ENCODE data around the gene GAPVD1. TPM values are rescaled to one million over a fixed set of nuclear protein-coding genes. Genes with fewer than 3 reads are reported as not detected.

Gene GAPVD1
- total RNA-seq, 1 experiment from 2014 or later, result 53.1 TPM

DNA sequence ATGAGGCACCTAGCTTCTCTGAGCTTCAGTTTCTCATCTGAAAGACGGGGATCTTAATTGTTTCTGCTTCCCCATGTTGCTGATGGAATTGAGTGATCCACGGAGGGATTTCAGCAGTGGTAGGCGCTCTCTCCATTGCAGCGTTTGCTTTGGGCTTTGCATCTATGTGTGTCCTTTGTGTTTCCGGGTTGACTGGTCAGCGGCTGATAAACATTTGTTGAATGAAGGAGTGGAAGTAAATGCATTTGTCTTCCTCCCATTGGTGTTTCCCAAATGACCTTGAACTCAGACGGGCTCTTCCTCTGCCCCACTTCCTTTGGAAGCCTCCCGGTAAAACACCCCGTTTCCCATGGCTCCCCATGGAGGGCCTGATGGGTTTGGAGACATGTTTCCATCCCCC is 117.2 kb downstream of the GAPVD1 start:
- CTCF ChIA-PET, result interaction anchor here (1.6 kb wide), 1 partner anchor 24 kb away, joined by 4 read pairs; no protein-coding TSS in a partner anchor
- RAD21 ChIA-PET (ENCODE audit: low non-redundant PET in 1 of 2, low total read pairs in 2 of 2, uncharacterized antibody in 2 of 2, unreplicated experiment in 2 of 2), result no interaction called here
- Histone ChIP-seq H3K9me2 (ENCODE audit: insufficient read depth) (no peaks in the 10 kb centered on the region), H3K9ac (ENCODE audit: low read length) (no peak overlapping the region), H3K4me1 (ENCODE audit: control insufficient read depth in 1 of 2, insufficient read depth in 2 of 2, low read length in 2 of 2) (peaks cover 0 to 8% of the 10 kb centered on the region in 2 experiments; a peak in 1 of 4 replicates), H3K27me3 (ENCODE audit: insufficient read depth, low read length) (no peaks in the 10 kb centered on the region), H3K4me3 (replicated peaks in 1 of 2; ENCODE audit: low read depth in 1 of 2, low read length in 2 of 2) (no peak overlapping the region), H2AFZ (ENCODE audit: low read depth, low read length, poor library complexity, severe bottlenecking) (no peak overlapping the region), H3K27ac (ENCODE audit: low read depth, low read length) (no peak overlapping the region), H3K4me2 (ENCODE audit: low read length) (no peak overlapping the region), H3K36me3 (ENCODE audit: control insufficient read depth in 1 of 2, insufficient read depth in 2 of 2, low read length in 2 of 2) (no peaks in the 10 kb centered on the region), H4K20me1 (ENCODE audit: insufficient read depth) (no peaks in the 10 kb centered on the region), H3K79me2 (ENCODE audit: insufficient read depth, low read length) (no peaks in the 10 kb centered on the region), H3K9me3 (ENCODE audit: control insufficient read depth in 1 of 2, insufficient read depth in 1 of 2, low read depth in 1 of 2, low read length in 2 of 2) (no peaks in the 10 kb centered on the region)
- ATAC-seq (no peak), DNase-seq (ENCODE audit: low read depth, low spot score) (no peak)
- intact Hi-C loops (cut with micrococcal nuclease), result no loop called here
- BruUV-seq (replicated peaks), result no TSS peak
- TF ChIP-seq POLR2AphosphoS5 (IDR thresholded peaks at IDR 0.05; ENCODE audit: low read depth, low read length) (no peak), YY1 (IDR thresholded peaks at IDR 0.05; ENCODE audit: extremely low read depth, insufficient replicate concordance, low read depth, low read length) (no peak), JUND (IDR thresholded peaks at IDR 0.05) (no peak), EZH2 (IDR thresholded peaks at IDR 0.05) (no peak), ZNF274 (IDR thresholded peaks at IDR 0.05; ENCODE audit: low read depth, low read length) (no peak)
- TF ChIP-seq, protein P1, sequence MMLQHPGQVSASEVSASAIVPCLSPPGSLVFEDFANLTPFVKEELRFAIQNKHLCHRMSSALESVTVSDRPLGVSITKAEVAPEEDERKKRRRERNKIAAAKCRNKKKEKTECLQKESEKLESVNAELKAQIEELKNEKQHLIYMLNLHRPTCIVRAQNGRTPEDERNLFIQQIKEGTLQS (IDR thresholded peaks at IDR 0.05), result no peak
- POLR2A ChIA-PET, result interaction anchor here (0.5 kb wide), 1 partner anchor 133 kb away, joined by 3 read pairs; no protein-coding TSS in a partner anchor

DNA sequence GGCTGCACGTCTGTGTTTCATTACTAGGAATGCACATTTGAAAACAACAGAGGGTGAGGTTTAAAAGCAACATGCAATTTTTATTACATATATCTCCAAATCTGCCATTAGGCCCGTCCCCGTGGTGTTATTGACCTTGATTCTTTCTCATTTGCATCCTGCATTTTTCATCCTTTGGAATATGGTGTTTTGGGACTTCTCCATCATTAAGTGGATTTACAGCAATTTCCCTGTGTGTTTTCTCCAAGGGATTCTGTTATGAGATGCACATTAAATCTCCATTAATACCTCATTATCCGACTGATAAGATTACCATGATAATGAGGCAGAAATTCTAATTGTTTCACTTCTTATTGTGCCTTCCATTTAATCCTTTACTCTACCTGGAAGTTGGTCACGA is 117.6 kb downstream of the GAPVD1 start:
- H4K20me1 ChIP-seq (ENCODE audit: insufficient read depth), result no peaks in the 10 kb centered on the region
- RAD21 ChIA-PET (ENCODE audit: low non-redundant PET in 1 of 2, low total read pairs in 2 of 2, uncharacterized antibody in 2 of 2, unreplicated experiment in 2 of 2), result no interaction called here
- H3K4me3 ChIP-seq (replicated peaks in 1 of 2; ENCODE audit: low read depth in 1 of 2, low read length in 2 of 2), result no peak overlapping the region
- H2AFZ ChIP-seq (ENCODE audit: low read depth, low read length, poor library complexity, severe bottlenecking), result no peak overlapping the region
- H3K79me2 ChIP-seq (ENCODE audit: insufficient read depth, low read length), result no peaks in the 10 kb centered on the region
- no peaks in the 10 kb centered on the region for H3K9me3 ChIP-seq (ENCODE audit: control insufficient read depth in 1 of 2, insufficient read depth in 1 of 2, low read depth in 1 of 2, low read length in 2 of 2)
- peaks cover 0 to 6% of the 10 kb centered on the region in 2 experiments; a peak in 1 of 4 replicates for H3K4me1 ChIP-seq (ENCODE audit: control insufficient read depth in 1 of 2, insufficient read depth in 2 of 2, low read length in 2 of 2)
- no peak overlapping the region for H3K4me2 ChIP-seq (ENCODE audit: low read length)
- H3K27me3 ChIP-seq (ENCODE audit: insufficient read depth, low read length), result no peaks in the 10 kb centered on the region
- CTCF ChIA-PET, result interaction anchor here (1.6 kb wide), 1 partner anchor 24 kb away, joined by 4 read pairs; no protein-coding TSS in a partner anchor
- no peaks in the 10 kb centered on the region for H3K36me3 ChIP-seq (ENCODE audit: control insufficient read depth in 1 of 2, insufficient read depth in 2 of 2, low read length in 2 of 2)
- BruUV-seq (replicated peaks), result no TSS peak
- H3K9me2 ChIP-seq (ENCODE audit: insufficient read depth), result no peaks in the 10 kb centered on the region
- no peak for TF ChIP-seq JUND (IDR thresholded peaks at IDR 0.05)
- TF ChIP-seq POLR2A (IDR thresholded peaks at IDR 0.05; ENCODE audit: borderline replicate concordance, extremely low read depth, insufficient read depth, insufficient read length), result no peak
- TF ChIP-seq, protein P2, sequence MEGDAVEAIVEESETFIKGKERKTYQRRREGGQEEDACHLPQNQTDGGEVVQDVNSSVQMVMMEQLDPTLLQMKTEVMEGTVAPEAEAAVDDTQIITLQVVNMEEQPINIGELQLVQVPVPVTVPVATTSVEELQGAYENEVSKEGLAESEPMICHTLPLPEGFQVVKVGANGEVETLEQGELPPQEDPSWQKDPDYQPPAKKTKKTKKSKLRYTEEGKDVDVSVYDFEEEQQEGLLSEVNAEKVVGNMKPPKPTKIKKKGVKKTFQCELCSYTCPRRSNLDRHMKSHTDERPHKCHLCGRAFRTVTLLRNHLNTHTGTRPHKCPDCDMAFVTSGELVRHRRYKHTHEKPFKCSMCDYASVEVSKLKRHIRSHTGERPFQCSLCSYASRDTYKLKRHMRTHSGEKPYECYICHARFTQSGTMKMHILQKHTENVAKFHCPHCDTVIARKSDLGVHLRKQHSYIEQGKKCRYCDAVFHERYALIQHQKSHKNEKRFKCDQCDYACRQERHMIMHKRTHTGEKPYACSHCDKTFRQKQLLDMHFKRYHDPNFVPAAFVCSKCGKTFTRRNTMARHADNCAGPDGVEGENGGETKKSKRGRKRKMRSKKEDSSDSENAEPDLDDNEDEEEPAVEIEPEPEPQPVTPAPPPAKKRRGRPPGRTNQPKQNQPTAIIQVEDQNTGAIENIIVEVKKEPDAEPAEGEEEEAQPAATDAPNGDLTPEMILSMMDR (IDR thresholded peaks at IDR 0.05 in 2 of 3, conservative IDR thresholded peaks at IDR 0.05 in 1 of 3; ENCODE audit: borderline replicate concordance in 1 of 3, insufficient read depth in 1 of 3, low read depth in 2 of 3, low read length in 2 of 3), result no peak
- TF ChIP-seq, protein P1 (IDR thresholded peaks at IDR 0.05), result no peak
- intact Hi-C loops (cut with micrococcal nuclease), result no loop called here
- no peak for DNase-seq (ENCODE audit: low read depth, low spot score)
- H3K9ac ChIP-seq (ENCODE audit: low read length), result no peak overlapping the region
- ATAC-seq, result no peak
- POLR2A ChIA-PET, result interaction anchor here (0.5 kb wide), 1 partner anchor 133 kb away, joined by 3 read pairs; no protein-coding TSS in a partner anchor
- H3K27ac ChIP-seq (ENCODE audit: low read depth, low read length), result no peak overlapping the region
